ENCODE measurements around the gene SPOCK3.

DNA sequence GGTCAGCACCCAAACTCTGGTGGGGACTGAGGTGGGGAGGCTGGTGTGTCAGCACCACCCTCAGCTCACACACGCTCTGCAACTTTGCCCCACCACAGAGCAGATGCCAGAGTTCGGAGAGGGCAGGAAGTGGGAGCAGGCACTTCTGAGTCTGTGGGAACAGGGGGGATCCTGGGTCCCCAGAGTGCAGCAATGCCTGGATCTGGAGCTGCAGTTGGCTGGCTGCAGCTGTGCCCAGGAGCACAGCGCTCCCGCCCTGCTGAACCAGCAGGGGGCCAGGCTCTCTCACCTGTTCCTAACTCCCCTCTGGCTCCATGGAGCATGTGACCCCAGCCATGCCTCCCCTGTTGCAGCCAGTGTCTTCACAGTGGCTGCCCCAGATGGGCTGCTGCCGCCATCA, 252.4 kb downstream of the SPOCK3 start:
- TF ChIP-seq POLR2A (IDR thresholded peaks at IDR 0.05; ENCODE audit: low read length) (no peak), CEBPB (IDR thresholded peaks at IDR 0.05) (no peak)
- TF ChIP-seq, protein P1, sequence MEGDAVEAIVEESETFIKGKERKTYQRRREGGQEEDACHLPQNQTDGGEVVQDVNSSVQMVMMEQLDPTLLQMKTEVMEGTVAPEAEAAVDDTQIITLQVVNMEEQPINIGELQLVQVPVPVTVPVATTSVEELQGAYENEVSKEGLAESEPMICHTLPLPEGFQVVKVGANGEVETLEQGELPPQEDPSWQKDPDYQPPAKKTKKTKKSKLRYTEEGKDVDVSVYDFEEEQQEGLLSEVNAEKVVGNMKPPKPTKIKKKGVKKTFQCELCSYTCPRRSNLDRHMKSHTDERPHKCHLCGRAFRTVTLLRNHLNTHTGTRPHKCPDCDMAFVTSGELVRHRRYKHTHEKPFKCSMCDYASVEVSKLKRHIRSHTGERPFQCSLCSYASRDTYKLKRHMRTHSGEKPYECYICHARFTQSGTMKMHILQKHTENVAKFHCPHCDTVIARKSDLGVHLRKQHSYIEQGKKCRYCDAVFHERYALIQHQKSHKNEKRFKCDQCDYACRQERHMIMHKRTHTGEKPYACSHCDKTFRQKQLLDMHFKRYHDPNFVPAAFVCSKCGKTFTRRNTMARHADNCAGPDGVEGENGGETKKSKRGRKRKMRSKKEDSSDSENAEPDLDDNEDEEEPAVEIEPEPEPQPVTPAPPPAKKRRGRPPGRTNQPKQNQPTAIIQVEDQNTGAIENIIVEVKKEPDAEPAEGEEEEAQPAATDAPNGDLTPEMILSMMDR (IDR thresholded peaks at IDR 0.05) = no peak
- TF ChIP-seq, protein P2, sequence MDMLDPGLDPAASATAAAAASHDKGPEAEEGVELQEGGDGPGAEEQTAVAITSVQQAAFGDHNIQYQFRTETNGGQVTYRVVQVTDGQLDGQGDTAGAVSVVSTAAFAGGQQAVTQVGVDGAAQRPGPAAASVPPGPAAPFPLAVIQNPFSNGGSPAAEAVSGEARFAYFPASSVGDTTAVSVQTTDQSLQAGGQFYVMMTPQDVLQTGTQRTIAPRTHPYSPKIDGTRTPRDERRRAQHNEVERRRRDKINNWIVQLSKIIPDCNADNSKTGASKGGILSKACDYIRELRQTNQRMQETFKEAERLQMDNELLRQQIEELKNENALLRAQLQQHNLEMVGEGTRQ (IDR thresholded peaks at IDR 0.05) = no peak
- TF ChIP-seq, protein P3, sequence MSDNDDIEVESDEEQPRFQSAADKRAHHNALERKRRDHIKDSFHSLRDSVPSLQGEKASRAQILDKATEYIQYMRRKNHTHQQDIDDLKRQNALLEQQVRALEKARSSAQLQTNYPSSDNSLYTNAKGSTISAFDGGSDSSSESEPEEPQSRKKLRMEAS (IDR thresholded peaks at IDR 0.05) = no peak
- TF ChIP-seq, protein P4, sequence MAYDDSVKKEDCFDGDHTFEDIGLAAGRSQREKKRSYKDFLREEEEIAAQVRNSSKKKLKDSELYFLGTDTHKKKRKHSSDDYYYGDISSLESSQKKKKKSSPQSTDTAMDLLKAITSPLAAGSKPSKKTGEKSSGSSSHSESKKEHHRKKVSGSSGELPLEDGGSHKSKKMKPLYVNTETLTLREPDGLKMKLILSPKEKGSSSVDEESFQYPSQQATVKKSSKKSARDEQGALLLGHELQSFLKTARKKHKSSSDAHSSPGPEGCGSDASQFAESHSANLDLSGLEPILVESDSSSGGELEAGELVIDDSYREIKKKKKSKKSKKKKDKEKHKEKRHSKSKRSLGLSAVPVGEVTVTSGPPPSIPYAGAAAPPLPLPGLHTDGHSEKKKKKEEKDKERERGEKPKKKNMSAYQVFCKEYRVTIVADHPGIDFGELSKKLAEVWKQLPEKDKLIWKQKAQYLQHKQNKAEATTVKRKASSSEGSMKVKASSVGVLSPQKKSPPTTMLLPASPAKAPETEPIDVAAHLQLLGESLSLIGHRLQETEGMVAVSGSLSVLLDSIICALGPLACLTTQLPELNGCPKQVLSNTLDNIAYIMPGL (CRISPR knock-in tag; IDR thresholded peaks at IDR 0.05; ENCODE audit: borderline replicate concordance) = no peak
